Measurements from ENCODE around the gene CAST. TPM values are rescaled to one million over a fixed set of nuclear protein-coding genes. Genes with fewer than 3 reads are reported as not detected.

CAST gene
- total RNA-seq, 2 experiments from 2014 or later: 170 to 179 TPM

- H3K4me3 Mint-ChIP-seq: peak overlapping the region; percentile 99
- ChIA-PET CTCF (interaction anchor here (0.7 to 3.8 kb wide), 6 partner anchors 10 to 502 kb away, joined by 3 to 20 read pairs (median 4); no protein-coding TSS in a partner anchor), POLR2A (interaction anchor here (0.6 to 4.8 kb wide), 29 partner anchors 9 to 1039 kb away, joined by 3 to 62 read pairs (median 6); partner anchors contain the start of genes ELL2, ERAP1, ERAP2 and LNPEP)
- H3K36me3 Mint-ChIP-seq (ENCODE audit: low read depth): peaks cover 19% of the 10 kb centered on the region
- H3K27me3 Mint-ChIP-seq: peaks cover 30% of the 10 kb centered on the region
- no peaks in the 10 kb centered on the region for H3K9me3 Mint-ChIP-seq
- peak overlapping the region; percentile 93 for H3K27ac Mint-ChIP-seq
- peak; percentile 63 for DNase-seq
- H3K4me1 Mint-ChIP-seq: peaks cover 59% of the 10 kb centered on the region
Observed at GRCh38 chr5:96660971-96661854, 963 bp upstream of the CAST start.

GRCh38 chr5:96662725-96663518 is 746 bp downstream of the CAST start:
- Mint-ChIP-seq H3K4me1 (peaks cover 46% of the 10 kb centered on the region), H3K36me3 (ENCODE audit: low read depth) (peaks cover 17% of the 10 kb centered on the region), H3K27ac (peak overlapping the region; percentile 99), H3K4me3 (peak overlapping the region; percentile 99), H3K9me3 (no peaks in the 10 kb centered on the region), H3K27me3 (peaks cover 19% of the 10 kb centered on the region)
- POLR2A ChIA-PET: interaction anchor here (0.6 to 4.8 kb wide), 41 partner anchors 8 to 1041 kb away, joined by 3 to 62 read pairs (median 6); partner anchors contain the start of genes ELL2, ERAP1, ERAP2 and LNPEP
- DNase-seq: peak; percentile 91
- CTCF ChIA-PET: interaction anchor here (0.7 to 3.8 kb wide), 8 partner anchors 8 to 1016 kb away, joined by 3 to 20 read pairs (median 4); partner anchors contain the start of gene RFESD

- H3K4me1 Mint-ChIP-seq: peaks cover 46% of the 10 kb centered on the region
- ChIA-PET POLR2A (interaction anchor here (0.6 to 4.8 kb wide), 20 partner anchors 8 to 794 kb away, joined by 3 to 62 read pairs (median 7); partner anchors contain the start of gene ERAP1), CTCF (interaction anchor here (1.1 to 3.8 kb wide), 4 partner anchors 10 to 49 kb away, joined by 3 to 20 read pairs (median 5); no protein-coding TSS in a partner anchor)
- peaks cover 14% of the 10 kb centered on the region for H3K27me3 Mint-ChIP-seq
- H3K9me3 Mint-ChIP-seq: no peaks in the 10 kb centered on the region
- no peak for DNase-seq
- no peak overlapping the region for H3K27ac Mint-ChIP-seq
- H3K4me3 Mint-ChIP-seq: peak overlapping the region; percentile 99
- H3K36me3 Mint-ChIP-seq (ENCODE audit: low read depth): peaks cover 21% of the 10 kb centered on the region
Observed at GRCh38 chr5:96663608-96664007, 1.4 kb downstream of the CAST start.

GRCh38 chr5:96664669-96665068 is 2.5 kb downstream of the CAST start:
- Mint-ChIP-seq H3K27ac (no peak overlapping the region), H3K4me1 (peaks cover 46% of the 10 kb centered on the region), H3K4me3 (no peak overlapping the region), H3K9me3 (no peaks in the 10 kb centered on the region), H3K27me3 (peaks cover 7% of the 10 kb centered on the region), H3K36me3 (ENCODE audit: low read depth) (peaks cover 21% of the 10 kb centered on the region)
- no peak for DNase-seq
- ChIA-PET POLR2A (no interaction called here), CTCF (no interaction called here)

- peaks cover 30% of the 10 kb centered on the region for H3K36me3 Mint-ChIP-seq (ENCODE audit: low read depth)
- no peaks in the 10 kb centered on the region for H3K27me3 Mint-ChIP-seq
- no peaks in the 10 kb centered on the region for H3K9me3 Mint-ChIP-seq
- ChIA-PET POLR2A (interaction anchor here (0.7 to 1.6 kb wide), 2 partner anchors 15 to 34 kb away, joined by 3 to 4 read pairs; no protein-coding TSS in a partner anchor), CTCF (no interaction called here)
- DNase-seq: no peak
- H3K4me1 Mint-ChIP-seq: peaks cover 25% of the 10 kb centered on the region
- H3K27ac Mint-ChIP-seq: no peak overlapping the region
- no peak overlapping the region for H3K4me3 Mint-ChIP-seq
Observed at GRCh38 chr5:96668725-96669124, 6.5 kb downstream of the CAST start.

- no peak overlapping the region for H3K27ac Mint-ChIP-seq
- CTCF ChIA-PET: no interaction called here
- no peaks in the 10 kb centered on the region for H3K27me3 Mint-ChIP-seq
- no peak for DNase-seq
- POLR2A ChIA-PET: interaction anchor here (1.6 to 3.0 kb wide), 2 partner anchors 7 to 14 kb away, joined by 4 to 12 read pairs; partner anchors contain the start of gene CAST
- H3K9me3 Mint-ChIP-seq: no peaks in the 10 kb centered on the region
- H3K4me1 Mint-ChIP-seq: peaks cover 15% of the 10 kb centered on the region
- peaks cover 28% of the 10 kb centered on the region for H3K36me3 Mint-ChIP-seq (ENCODE audit: low read depth)
- no peak overlapping the region for H3K4me3 Mint-ChIP-seq
Observed at GRCh38 chr5:96669909-96670308, 7.7 kb downstream of the CAST start.

- Mint-ChIP-seq H3K4me3 (no peak overlapping the region), H3K36me3 (ENCODE audit: low read depth) (peaks cover 37% of the 10 kb centered on the region)
- CTCF ChIA-PET: interaction anchor here (1.2 kb wide), 1 partner anchor 9 kb away, joined by 5 read pairs; the partner anchor contains the start of gene CAST
Observed at GRCh38 chr5:96671441-96671840, 9.3 kb downstream of the CAST start.

GRCh38 chr5:96673127-96673526 is 11.0 kb downstream of the CAST start:
- H3K4me3 Mint-ChIP-seq: no peak overlapping the region
- ChIA-PET CTCF (interaction anchor here (1.2 kb wide), 1 partner anchor 10 kb away, joined by 3 read pairs; the partner anchor contains the start of gene CAST), POLR2A (interaction anchor here (2.0 kb wide), 1 partner anchor 10 kb away, joined by 8 read pairs; no protein-coding TSS in a partner anchor)
- no peak for DNase-seq
- no peaks in the 10 kb centered on the region for H3K9me3 Mint-ChIP-seq
- peaks cover 8% of the 10 kb centered on the region for H3K4me1 Mint-ChIP-seq
- H3K36me3 Mint-ChIP-seq (ENCODE audit: low read depth): peaks cover 44% of the 10 kb centered on the region
- H3K27me3 Mint-ChIP-seq: no peaks in the 10 kb centered on the region
- no peak overlapping the region for H3K27ac Mint-ChIP-seq

More at GRCh38 chr5:96671441-96671840, 9.3 kb downstream of the CAST start:
- POLR2A ChIA-PET: interaction anchor here (1.1 to 3.0 kb wide), 2 partner anchors 9 to 16 kb away, joined by 3 to 12 read pairs; partner anchors contain the start of gene CAST
- Mint-ChIP-seq H3K4me1 (peaks cover 10% of the 10 kb centered on the region), H3K27me3 (no peaks in the 10 kb centered on the region), H3K27ac (no peak overlapping the region), H3K9me3 (no peaks in the 10 kb centered on the region)
- no peak for DNase-seq

- no peak for DNase-seq
- Mint-ChIP-seq H3K4me1 (peaks cover 7% of the 10 kb centered on the region), H3K27ac (no peak overlapping the region), H3K9me3 (no peaks in the 10 kb centered on the region), H3K27me3 (no peaks in the 10 kb centered on the region), H3K4me3 (no peak overlapping the region), H3K36me3 (ENCODE audit: low read depth) (peaks cover 50% of the 10 kb centered on the region)
- POLR2A ChIA-PET: no interaction called here
- CTCF ChIA-PET: interaction anchor here (1.0 kb wide), 1 partner anchor 62 kb away, joined by 3 read pairs; no protein-coding TSS in a partner anchor
Observed at GRCh38 chr5:96675882-96676281, 13.7 kb downstream of the CAST start.

GRCh38 chr5:96677496-96677895 is 15.3 kb downstream of the CAST start:
- no peak for DNase-seq
- H3K27ac Mint-ChIP-seq: no peak overlapping the region
- H3K4me1 Mint-ChIP-seq: peaks cover 9% of the 10 kb centered on the region
- H3K36me3 Mint-ChIP-seq (ENCODE audit: low read depth): peaks cover 42% of the 10 kb centered on the region
- no peak overlapping the region for H3K4me3 Mint-ChIP-seq
- CTCF ChIA-PET: no interaction called here
- POLR2A ChIA-PET: no interaction called here
- H3K9me3 Mint-ChIP-seq: no peaks in the 10 kb centered on the region
- H3K27me3 Mint-ChIP-seq: no peaks in the 10 kb centered on the region

- H3K36me3 Mint-ChIP-seq (ENCODE audit: low read depth): peaks cover 42% of the 10 kb centered on the region
- DNase-seq: no peak
- no peak overlapping the region for H3K4me3 Mint-ChIP-seq
- H3K27ac Mint-ChIP-seq: no peak overlapping the region
- peaks cover 9% of the 10 kb centered on the region for H3K4me1 Mint-ChIP-seq
- ChIA-PET CTCF (interaction anchor here (1.0 kb wide), 1 partner anchor 22 kb away, joined by 3 read pairs; no protein-coding TSS in a partner anchor), POLR2A (interaction anchor here (0.6 kb wide), 1 partner anchor 15 kb away, joined by 3 read pairs; no protein-coding TSS in a partner anchor)
- H3K9me3 Mint-ChIP-seq: no peaks in the 10 kb centered on the region
- H3K27me3 Mint-ChIP-seq: no peaks in the 10 kb centered on the region
Observed at GRCh38 chr5:96679293-96679692, 17.1 kb downstream of the CAST start.

GRCh38 chr5:96680759-96681470 is 18.7 kb downstream of the CAST start:
- Mint-ChIP-seq H3K4me3 (no peak overlapping the region), H3K4me1 (peaks cover 9% of the 10 kb centered on the region), H3K27me3 (no peaks in the 10 kb centered on the region), H3K27ac (no peak overlapping the region), H3K9me3 (no peaks in the 10 kb centered on the region), H3K36me3 (ENCODE audit: low read depth) (peaks cover 36% of the 10 kb centered on the region)
- ChIA-PET CTCF (interaction anchor here (0.9 kb wide), 1 partner anchor 12 kb away, joined by 3 read pairs; no protein-coding TSS in a partner anchor), POLR2A (no interaction called here)
- DNase-seq: no peak

Measured in activated CD4-positive, alpha-beta memory T cell treated with anti-CD3 and anti-CD28 coated beads, Interleukin-2, amount 10 ng/mL, durations not matched to agents 7 days and 5 days (primary cell).